HG02798 (cell line): Measurements from ENCODE around the gene BAIAP2L2.
"Not testable (repeated sequence)": the region's sequence is repeated elsewhere in the genome, so short reads cannot be mapped to it uniquely, and the experiment has no call there.

Experiments used
- ATAC-seq: cut with Tn5 transposase; IDR thresholded peaks from one replicate; pipeline ENCODE4 v1.9.1; 2021; ENCODE audit warnings: mild to moderate bottlenecking; ENCODE audit not compliant: unreplicated experiment, poor library complexity

Gene BAIAP2L2

GRCh38 chr22:38083931-38084631 lies 26.4 kb downstream of the BAIAP2L2 start, which contains the start of gene SLC16A8:
Gene SLC16A8, minus strand, starts transcription at chr22:38084184. Its CDS starts 1,311 bp downstream, at chr22:38082873.
- ATAC-seq: no peak

- ATAC-seq: no peak
Observed at GRCh38 chr22:38082986-38083710, 27.3 kb downstream of the BAIAP2L2 start.

GRCh38 chr22:38081941-38082828 lies 28.3 kb downstream of the BAIAP2L2 start:
- no peak for ATAC-seq

- ATAC-seq: no peak
Observed at GRCh38 chr22:38081636-38081940, 28.9 kb downstream of the BAIAP2L2 start.

- no peak for ATAC-seq
Observed at GRCh38 chr22:38080850-38081635, 29.4 kb downstream of the BAIAP2L2 start.

- ATAC-seq: no peak
Observed at GRCh38 chr22:38080474-38080849, 30.0 kb downstream of the BAIAP2L2 start.

- ATAC-seq: no peak
Observed at GRCh38 chr22:38079804-38080203, 30.7 kb downstream of the BAIAP2L2 start.

GRCh38 chr22:38079208-38079607 lies 31.3 kb downstream of the BAIAP2L2 start:
- ATAC-seq: not testable (repeated sequence)

- ATAC-seq: no peak
Observed at GRCh38 chr22:38078046-38078840, 32.2 kb downstream of the BAIAP2L2 start.

GRCh38 chr22:38077595-38077994 lies 32.9 kb downstream of the BAIAP2L2 start:
- no peak for ATAC-seq

GRCh38 chr22:38077096-38077495 lies 33.4 kb downstream of the BAIAP2L2 start:
- no peak for ATAC-seq

GRCh38 chr22:38075961-38076360 lies 34.5 kb downstream of the BAIAP2L2 start:
- ATAC-seq: no peak

- no peak for ATAC-seq
Observed at GRCh38 chr22:38075105-38075825, 35.2 kb downstream of the BAIAP2L2 start.

- no peak for ATAC-seq
Observed at GRCh38 chr22:38074181-38075104, 36.0 kb downstream of the BAIAP2L2 start.

- no peak for ATAC-seq
Observed at GRCh38 chr22:38073150-38074130, 37.0 kb downstream of the BAIAP2L2 start.

- no peak for ATAC-seq
Observed at GRCh38 chr22:38072322-38073149, 37.9 kb downstream of the BAIAP2L2 start.
